ENCODE results near the gene CDC14B. TPM values are rescaled to one million over a fixed set of nuclear protein-coding genes. Genes with fewer than 3 reads are reported as not detected.
"Not testable (repeated sequence)": the region's sequence is repeated elsewhere in the genome, so short reads cannot be mapped to it uniquely, and the experiment has no call there.

Gene CDC14B
- total RNA-seq, 2 donors from 2014 or later: 12.7 to 17.3 TPM

- no peaks in the 10 kb centered on the region for H3K36me3 ChIP-seq
- TF ChIP-seq, protein P1, sequence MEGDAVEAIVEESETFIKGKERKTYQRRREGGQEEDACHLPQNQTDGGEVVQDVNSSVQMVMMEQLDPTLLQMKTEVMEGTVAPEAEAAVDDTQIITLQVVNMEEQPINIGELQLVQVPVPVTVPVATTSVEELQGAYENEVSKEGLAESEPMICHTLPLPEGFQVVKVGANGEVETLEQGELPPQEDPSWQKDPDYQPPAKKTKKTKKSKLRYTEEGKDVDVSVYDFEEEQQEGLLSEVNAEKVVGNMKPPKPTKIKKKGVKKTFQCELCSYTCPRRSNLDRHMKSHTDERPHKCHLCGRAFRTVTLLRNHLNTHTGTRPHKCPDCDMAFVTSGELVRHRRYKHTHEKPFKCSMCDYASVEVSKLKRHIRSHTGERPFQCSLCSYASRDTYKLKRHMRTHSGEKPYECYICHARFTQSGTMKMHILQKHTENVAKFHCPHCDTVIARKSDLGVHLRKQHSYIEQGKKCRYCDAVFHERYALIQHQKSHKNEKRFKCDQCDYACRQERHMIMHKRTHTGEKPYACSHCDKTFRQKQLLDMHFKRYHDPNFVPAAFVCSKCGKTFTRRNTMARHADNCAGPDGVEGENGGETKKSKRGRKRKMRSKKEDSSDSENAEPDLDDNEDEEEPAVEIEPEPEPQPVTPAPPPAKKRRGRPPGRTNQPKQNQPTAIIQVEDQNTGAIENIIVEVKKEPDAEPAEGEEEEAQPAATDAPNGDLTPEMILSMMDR (IDR thresholded peaks at IDR 0.05): no peak
- intact Hi-C loops (cut with DNase I): no loop called here
These were observed 109.8 kb downstream of the CDC14B start for GRCh38 chr9:96509848-96510247.

GRCh38 chr9:96509026-96509425 is 110.6 kb downstream of the CDC14B start:
- no peaks in the 10 kb centered on the region for H3K36me3 ChIP-seq
- no peak overlapping the region for H3K27ac ChIP-seq
- no peak overlapping the region for H3K9ac ChIP-seq (ENCODE audit: low read depth in 2 of 2, low read length in 2 of 2)
- H3K9me3 ChIP-seq: no peaks in the 10 kb centered on the region
- no peak for DNase-seq
- intact Hi-C loops (cut with DNase I): no loop called here
- no peaks in the 10 kb centered on the region for H3K4me1 ChIP-seq
- TF ChIP-seq, protein P1 (IDR thresholded peaks at IDR 0.05): no peak
- no peak overlapping the region for H3K4me3 ChIP-seq
- no peaks in the 10 kb centered on the region for H3K27me3 ChIP-seq

More at GRCh38 chr9:96509848-96510247, 109.8 kb downstream of the CDC14B start:
- no peak overlapping the region for H3K9ac ChIP-seq (ENCODE audit: low read depth in 2 of 2, low read length in 2 of 2)
- H3K27ac ChIP-seq: no peak overlapping the region
- H3K4me3 ChIP-seq: no peak overlapping the region
- H3K9me3 ChIP-seq: no peaks in the 10 kb centered on the region
- H3K4me1 ChIP-seq: no peaks in the 10 kb centered on the region
- H3K27me3 ChIP-seq: no peaks in the 10 kb centered on the region
- no peak for DNase-seq

- no peak for DNase-seq
- H3K27me3 ChIP-seq: no peaks in the 10 kb centered on the region
- H3K27ac ChIP-seq: no peak overlapping the region
- no peaks in the 10 kb centered on the region for H3K4me1 ChIP-seq
- no peak overlapping the region for H3K9ac ChIP-seq (ENCODE audit: low read depth in 2 of 2, low read length in 2 of 2)
- intact Hi-C loops (cut with DNase I): no loop called here
- no peaks in the 10 kb centered on the region for H3K36me3 ChIP-seq
- H3K4me3 ChIP-seq: no peak overlapping the region
- TF ChIP-seq, protein P1 (IDR thresholded peaks at IDR 0.05): no peak
- H3K9me3 ChIP-seq: no peaks in the 10 kb centered on the region
These were observed 111.3 kb downstream of the CDC14B start for GRCh38 chr9:96508227-96508940.

GRCh38 chr9:96505316-96505991 is 114.2 kb downstream of the CDC14B start:
- Histone ChIP-seq H3K9ac (ENCODE audit: low read depth in 2 of 2, low read length in 2 of 2) (no peak overlapping the region), H3K27me3 (no peaks in the 10 kb centered on the region), H3K4me3 (no peak overlapping the region), H3K27ac (no peak overlapping the region), H3K36me3 (no peaks in the 10 kb centered on the region), H3K9me3 (no peaks in the 10 kb centered on the region), H3K4me1 (no peaks in the 10 kb centered on the region)
- TF ChIP-seq, protein P1 (IDR thresholded peaks at IDR 0.05): no peak
- intact Hi-C loops (cut with DNase I): no loop called here
- no peak for DNase-seq

- no peaks in the 10 kb centered on the region for H3K9me3 ChIP-seq
- no peak for DNase-seq
- no peaks in the 10 kb centered on the region for H3K4me1 ChIP-seq
- no peak overlapping the region for H3K4me3 ChIP-seq
- no peaks in the 10 kb centered on the region for H3K36me3 ChIP-seq
- intact Hi-C loops (cut with DNase I): no loop called here
- no peak overlapping the region for H3K9ac ChIP-seq (ENCODE audit: low read depth in 2 of 2, low read length in 2 of 2)
- H3K27me3 ChIP-seq: no peaks in the 10 kb centered on the region
- TF ChIP-seq, protein P1 (IDR thresholded peaks at IDR 0.05): no peak
- no peak overlapping the region for H3K27ac ChIP-seq
These were observed 115.7 kb downstream of the CDC14B start for GRCh38 chr9:96503918-96504317.

GRCh38 chr9:96503374-96503748 is 116.3 kb downstream of the CDC14B start:
- H3K4me1 ChIP-seq; H3K9ac ChIP-seq (ENCODE audit: low read depth in 2 of 2, low read length in 2 of 2); DNase-seq; H3K27ac ChIP-seq; intact Hi-C loops (cut with DNase I); H3K9me3 ChIP-seq; H3K27me3 ChIP-seq; H3K36me3 ChIP-seq; H3K4me3 ChIP-seq: not testable (repeated sequence)
